HEK293T (cell line): Measurements from ENCODE around the gene IL17RD.

ENCODE experiments used
- CTCF ChIA-PET: fragments of 350-600 bp; formaldehyde crosslinking; extraction: SDS; loops from one replicate; lab custom pipeline; 2021; ENCODE audit warnings: antibody characterized with exemption, inconsistent platforms; lab: Yijun Ruan, JAX
- POLR2A ChIA-PET: fragments of 350-600 bp; formaldehyde crosslinking; extraction: SDS; loops from one replicate; lab custom pipeline; 2020; ENCODE audit warnings: antibody characterized with exemption, inconsistent platforms; lab: Yijun Ruan, JAX
- DNase-seq: peaks from one replicate; pipeline ENCODE4 v3.0.0; 2012; ENCODE audit warnings: mixed read lengths; ENCODE audit errors: extremely low spot score
- ARNT ChIP-seq: fragments of 450-650 bp; IDR thresholded peaks from 2 replicates; pipeline ENCODE4 v1.6.1; 2017; ENCODE audit warnings: mild to moderate bottlenecking
- BHLHE40 ChIP-seq: fragments of 450-650 bp; IDR thresholded peaks from 2 replicates; pipeline ENCODE4 v1.6.1; 2016; ENCODE audit warnings: mild to moderate bottlenecking, moderate library complexity, borderline replicate concordance
- CTBP1 ChIP-seq: fragments of 450-650 bp; IDR thresholded peaks from 2 replicates; pipeline ENCODE4 v1.6.1; 2016; ENCODE audit warnings: borderline replicate concordance
- ELF4 ChIP-seq: fragments of 450-650 bp; IDR thresholded peaks from 2 replicates; pipeline ENCODE4 v1.6.1; 2017; ENCODE audit warnings: antibody characterized with exemption
- FOXA1 ChIP-seq: fragments of 450-650 bp; IDR thresholded peaks from 2 replicates; pipeline ENCODE4 v1.6.1; 2016; ENCODE audit warnings: mild to moderate bottlenecking
- FOXK2 ChIP-seq: fragments of 450-650 bp; IDR thresholded peaks from 2 replicates; pipeline ENCODE4 v1.6.1; 2016; ENCODE audit warnings: mild to moderate bottlenecking
- FOXM1 ChIP-seq: fragments of 450-650 bp; IDR thresholded peaks from 2 replicates; pipeline ENCODE4 v1.6.1; 2017; ENCODE audit warnings: mild to moderate bottlenecking, borderline replicate concordance
- HDGF ChIP-seq: fragments of 450-650 bp; IDR thresholded peaks from 2 replicates; pipeline ENCODE4 v1.6.1; 2017; ENCODE audit warnings: antibody characterized with exemption, borderline replicate concordance
- L3MBTL2 ChIP-seq: fragments of 450-650 bp; conservative IDR thresholded peaks from 2 replicates; pipeline ENCODE4 v1.6.1; 2016; ENCODE audit warnings: mild to moderate bottlenecking
- LEF1 ChIP-seq: fragments of 450-650 bp; IDR thresholded peaks from 2 replicates; pipeline ENCODE4 v1.6.1; 2017; ENCODE audit warnings: mild to moderate bottlenecking, borderline replicate concordance
- NFRKB ChIP-seq: fragments of 450-650 bp; IDR thresholded peaks from 2 replicates; pipeline ENCODE4 v1.6.1; 2016; ENCODE audit warnings: mild to moderate bottlenecking, moderate library complexity
- SP1 ChIP-seq: fragments of 450-650 bp; IDR thresholded peaks from 2 replicates; pipeline ENCODE4 v1.6.1; 2017
- SUZ12 ChIP-seq: fragments of 450-650 bp; IDR thresholded peaks from 2 replicates; pipeline ENCODE4 v1.6.1; 2016; ENCODE audit warnings: mild to moderate bottlenecking
- TARDBP ChIP-seq: fragments of 450-650 bp; IDR thresholded peaks from 2 replicates; pipeline ENCODE4 v1.6.1; 2016
- ZNF384 ChIP-seq: fragments of 450-650 bp; IDR thresholded peaks from 2 replicates; pipeline ENCODE4 v1.6.1; 2016
- TF ChIP-seq, protein P1 (sequence below): fragments of 450-650 bp; IDR thresholded peaks from 2 replicates; pipeline ENCODE4 v1.6.1; 2016

Gene IL17RD

DNA sequence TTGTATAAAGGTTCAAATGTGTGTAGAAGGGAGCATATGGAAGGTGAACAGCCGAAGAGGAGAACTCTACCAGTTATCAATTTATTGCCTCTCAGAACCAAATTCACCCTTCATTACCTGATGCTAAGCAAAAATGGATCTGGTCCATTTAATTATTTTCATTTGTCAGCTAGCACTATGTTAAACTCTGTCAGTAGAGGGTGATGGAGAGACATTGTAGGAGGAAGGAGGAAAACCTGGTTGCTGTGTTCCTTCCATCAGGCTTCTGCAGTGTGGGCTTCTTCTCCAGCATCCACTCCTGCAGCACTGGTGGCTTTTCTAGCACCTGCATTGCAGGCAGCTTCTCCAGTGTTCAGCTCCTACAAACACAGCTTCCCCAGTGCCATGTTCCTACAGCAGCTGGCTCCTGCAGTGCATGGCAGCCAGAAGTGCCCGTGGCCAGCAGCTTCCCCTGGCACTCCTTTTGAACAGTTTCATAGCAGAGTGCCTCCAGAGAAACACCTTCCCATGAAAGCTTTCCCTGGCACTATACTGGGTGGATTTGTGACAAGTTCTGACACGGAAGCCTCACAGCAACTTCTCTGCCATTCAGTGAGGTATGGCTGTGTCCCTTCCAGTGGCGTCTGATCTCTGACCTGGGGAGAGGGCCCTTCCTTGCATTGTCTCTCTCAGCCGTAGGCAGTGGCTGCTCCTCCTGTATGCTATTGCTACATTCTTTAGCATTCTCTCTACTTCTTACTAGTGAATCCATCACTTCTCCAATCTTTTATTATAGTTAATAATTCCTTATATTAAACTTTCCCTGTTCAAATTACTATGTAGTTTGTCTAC is 14.6 kb upstream of the IL17RD start:
- ChIA-PET POLR2A (interaction anchor here (1.4 kb wide), 1 partner anchor 48 kb away, joined by 4 read pairs; the partner anchor contains the start of gene APPL1), CTCF (interaction anchor here (0.5 to 1.6 kb wide), 5 partner anchors 9 to 832 kb away, joined by 3 to 4 read pairs (median 4); no protein-coding TSS in a partner anchor)
- TF ChIP-seq FOXA1: no peak
- no peak for TF ChIP-seq TARDBP
- TF ChIP-seq LEF1: no peak
- TF ChIP-seq ARNT: no peak
- TF ChIP-seq ZNF384: no peak
- DNase-seq: no peak

DNA sequence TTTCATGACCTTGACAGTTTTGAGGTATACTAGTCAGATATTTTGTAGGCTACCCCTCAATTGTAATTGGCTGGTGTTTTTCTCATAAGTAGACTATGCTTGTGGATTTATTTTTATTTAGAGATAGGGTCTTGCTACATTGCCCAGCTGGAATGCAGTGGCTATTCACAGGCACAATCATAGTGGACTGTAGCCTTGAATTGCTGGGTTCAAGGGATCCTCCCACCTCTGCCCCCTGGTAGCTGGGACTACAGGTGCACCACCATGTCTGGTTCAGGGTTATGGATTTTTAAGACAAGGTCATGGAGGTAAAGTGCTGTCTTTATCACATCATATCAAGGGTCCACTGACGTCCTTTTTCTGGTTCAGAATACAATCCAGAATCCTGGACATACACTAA is 10.9 kb upstream of the IL17RD start:
- CTCF ChIA-PET: no interaction called here
- POLR2A ChIA-PET: no interaction called here
- DNase-seq: no peak
- TF ChIP-seq FOXM1: no peak

DNA sequence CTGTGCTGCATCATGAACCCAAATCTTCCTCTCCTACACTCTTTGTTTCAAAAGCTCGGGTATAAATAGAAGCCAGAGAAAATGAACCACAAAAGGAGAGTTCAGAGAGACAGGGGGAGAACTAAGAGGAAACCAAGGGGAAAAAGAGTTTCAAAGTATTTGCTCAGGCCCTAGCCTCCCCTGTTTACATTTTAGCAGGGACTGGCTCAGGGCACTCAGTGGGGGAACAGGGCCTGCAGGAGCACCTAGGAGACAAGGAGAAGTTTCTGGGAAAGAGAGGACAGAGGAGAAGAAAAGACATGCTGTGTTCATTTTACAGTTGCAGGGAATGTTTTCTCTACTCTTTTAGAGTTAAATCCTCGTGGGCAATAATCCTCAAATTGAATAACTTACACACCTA is 8.5 kb upstream of the IL17RD start:
- ChIA-PET CTCF (interaction anchor here (0.6 to 0.8 kb wide), 2 partner anchors 33 to 48 kb away, joined by 4 read pairs; no protein-coding TSS in a partner anchor), POLR2A (no interaction called here)
- no peak for DNase-seq
- TF ChIP-seq LEF1: no peak
- no peak for TF ChIP-seq ZNF384
- TF ChIP-seq SUZ12: no peak
- no peak for TF ChIP-seq FOXK2

DNA sequence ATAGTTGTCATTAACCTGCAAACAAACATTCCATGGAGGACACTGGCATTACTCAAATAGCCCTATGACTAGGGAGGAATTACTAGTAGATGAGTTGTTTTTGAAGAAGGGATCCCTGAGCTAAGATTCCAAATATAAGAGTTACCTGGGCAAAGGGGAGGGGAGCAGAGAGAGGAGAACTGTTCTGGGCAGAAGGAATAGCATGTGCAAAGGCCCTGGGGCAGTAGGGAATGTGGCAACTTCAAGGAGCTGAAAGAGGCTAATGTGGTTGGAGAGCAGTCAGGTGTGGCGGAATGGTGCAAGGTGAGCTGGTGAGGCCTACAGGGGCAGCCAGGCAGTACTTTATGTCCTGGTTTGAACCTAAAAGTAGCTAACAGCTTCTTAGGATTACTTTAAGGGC is 5.8 kb upstream of the IL17RD start:
- ChIA-PET CTCF (interaction anchor here (0.5 to 0.6 kb wide), 3 partner anchors 8 to 218 kb away, joined by 3 to 4 read pairs (median 4); no protein-coding TSS in a partner anchor), POLR2A (interaction anchor here (0.8 kb wide), 1 partner anchor 57 kb away, joined by 4 read pairs; no protein-coding TSS in a partner anchor)
- no peak for DNase-seq
- TF ChIP-seq, protein P1, sequence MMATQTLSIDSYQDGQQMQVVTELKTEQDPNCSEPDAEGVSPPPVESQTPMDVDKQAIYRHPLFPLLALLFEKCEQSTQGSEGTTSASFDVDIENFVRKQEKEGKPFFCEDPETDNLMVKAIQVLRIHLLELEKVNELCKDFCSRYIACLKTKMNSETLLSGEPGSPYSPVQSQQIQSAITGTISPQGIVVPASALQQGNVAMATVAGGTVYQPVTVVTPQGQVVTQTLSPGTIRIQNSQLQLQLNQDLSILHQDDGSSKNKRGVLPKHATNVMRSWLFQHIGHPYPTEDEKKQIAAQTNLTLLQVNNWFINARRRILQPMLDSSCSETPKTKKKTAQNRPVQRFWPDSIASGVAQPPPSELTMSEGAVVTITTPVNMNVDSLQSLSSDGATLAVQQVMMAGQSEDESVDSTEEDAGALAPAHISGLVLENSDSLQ: no peak
- TF ChIP-seq ELF4 (no peak), FOXK2 (no peak), ARNT (no peak), LEF1 (no peak), FOXA1 (no peak), CTBP1 (no peak), L3MBTL2 (no peak), SUZ12 (no peak), ZNF384 (no peak), HDGF (no peak), SP1 (no peak), NFRKB (no peak), TARDBP (no peak), FOXM1 (no peak), BHLHE40 (no peak)

DNA sequence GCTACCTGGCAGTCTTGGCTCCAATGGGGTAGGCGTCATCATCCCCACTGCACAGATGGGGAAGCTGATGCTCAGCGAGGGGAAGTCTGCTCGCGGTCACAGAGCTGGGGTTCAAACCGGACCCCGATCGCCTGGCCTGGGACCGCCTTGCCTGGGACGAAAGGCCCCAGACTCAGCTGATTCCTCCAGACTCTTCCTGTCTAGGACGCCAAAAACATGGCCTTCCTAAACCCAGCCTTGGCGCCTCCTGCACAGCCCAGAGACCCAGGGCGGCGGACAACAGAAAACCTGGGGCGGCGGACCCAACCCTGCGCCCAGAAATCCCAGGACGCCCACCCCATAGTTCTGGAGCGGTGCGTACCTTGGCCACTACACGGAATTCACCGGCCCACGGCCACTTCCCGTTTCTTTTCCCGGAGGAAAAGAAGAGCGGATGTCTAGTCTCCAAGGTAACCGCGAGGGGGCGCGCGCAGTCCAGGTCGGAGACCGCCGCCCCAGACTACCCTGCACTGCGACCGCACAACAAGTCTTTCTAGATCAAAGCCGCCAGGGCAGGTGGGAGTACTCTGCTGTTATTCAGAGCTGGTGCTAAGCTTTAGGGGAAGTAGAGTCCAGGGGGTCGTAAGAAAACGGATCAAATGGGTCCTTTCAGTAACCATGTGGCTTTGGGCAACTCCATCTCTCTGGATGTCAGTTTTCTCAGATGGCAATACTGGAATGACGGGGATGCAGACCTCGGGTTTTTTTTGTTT is 4.9 kb upstream of the IL17RD start:
- CTCF ChIA-PET: interaction anchor here (0.5 to 2.0 kb wide), 11 partner anchors 9 to 536 kb away, joined by 3 to 5 read pairs (median 3); no protein-coding TSS in a partner anchor
- TF ChIP-seq, protein P1: 0 out of 2 replicates have a peak, but pooled peaks have one; percentile 25
- no peak for TF ChIP-seq BHLHE40
- DNase-seq: peak; percentile 82
- POLR2A ChIA-PET: interaction anchor here (0.8 to 1.4 kb wide), 3 partner anchors 57 to 181 kb away, joined by 3 to 4 read pairs (median 4); partner anchors contain the start of gene APPL1

DNA sequence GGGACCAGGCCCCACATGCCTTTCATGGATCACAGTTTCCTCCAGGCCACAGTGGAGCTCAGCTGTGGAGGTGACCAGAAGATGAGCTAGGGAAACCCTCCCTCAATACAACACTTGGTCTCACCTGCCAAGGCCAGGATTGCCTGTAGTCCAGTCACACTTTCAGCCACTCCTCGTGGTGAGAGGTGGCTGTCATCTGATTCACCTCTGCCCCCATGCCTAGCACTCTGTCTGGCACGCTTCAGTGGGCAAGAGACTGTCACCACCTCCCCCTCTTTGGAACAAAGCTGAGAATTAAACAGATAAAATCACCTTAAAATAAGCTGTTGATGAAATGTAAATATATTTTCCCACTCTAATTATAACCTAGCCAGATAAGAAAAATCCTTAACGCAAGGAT is 4.0 kb upstream of the IL17RD start:
- ChIA-PET POLR2A (interaction anchor here (0.8 to 1.4 kb wide), 2 partner anchors 58 to 59 kb away, joined by 4 read pairs; partner anchors contain the start of gene APPL1), CTCF (interaction anchor here (0.7 to 2.0 kb wide), 5 partner anchors 10 to 698 kb away, joined by 3 to 5 read pairs (median 3); no protein-coding TSS in a partner anchor)
- no peak for DNase-seq
- TF ChIP-seq SUZ12 (no peak), ELF4 (no peak), NFRKB (no peak), L3MBTL2 (no peak), TARDBP (no peak), FOXA1 (no peak), FOXM1 (no peak), ARNT (no peak), HDGF (no peak), ZNF384 (no peak), LEF1 (no peak), BHLHE40 (no peak)
- TF ChIP-seq, protein P1: no peak
